A549 (cell line): Measurements from ENCODE around the gene GPR18. TPM values are rescaled to one million over a fixed set of nuclear protein-coding genes. Genes with fewer than 3 reads are reported as not detected.
"Not testable (repeated sequence)": the region's sequence is repeated elsewhere in the genome, so short reads cannot be mapped to it uniquely, and the experiment has no call there.

Experiments used
- ATAC-seq, 2 experiments: fragments of 200-7000 bp in 1 of 2; fragments of >200 bp in 1 of 2; cut with Nextera tagmentation in 1 of 2; cut with Tn5 transposase in 1 of 2; 3 replicates each; pipeline versions ENCODE4 v1.8.0 to v1.9.1; 2018 to 2020; ENCODE audit warnings: mild to moderate bottlenecking in 1 of 2, moderate library complexity in 1 of 2
- CTCF ChIA-PET: fragments of 300-600 bp; sonication (Branson Sonifier 250); formaldehyde crosslinking; extraction: SDS; loops from one replicate; lab custom pipeline; 2021; ENCODE audit warnings: antibody characterized with exemption, inconsistent platforms; lab: Yijun Ruan, JAX
- POLR2A ChIA-PET: fragments of 350-600 bp; formaldehyde crosslinking; extraction: SDS; loops from one replicate; lab custom pipeline; 2021; ENCODE audit warnings: antibody characterized with exemption, inconsistent platforms; lab: Yijun Ruan, JAX
- DNase-seq, 2 experiments: peaks; one replicate each; pipeline versions ENCODE4 v3.0.0 to v3.0.0-alpha.2; 2011 to 2016; ENCODE audit warnings: low read depth in 1 of 2, low spot score in 1 of 2
- FAIRE-seq: peaks from 2 replicates; lab custom pipeline; 2011; peaks lifted over from hg19 to GRCh38; lab: Jason Lieb, UNC
- H3K27ac ChIP-seq, 2 experiments: fragments of >200 bp; sonication (Bioruptor Twin); formaldehyde crosslinking; 3 replicates each; pipeline ENCODE4 v1.5.1; 2016 to 2017
- H3K4me1 ChIP-seq: fragments of >200 bp; sonication (Bioruptor Twin); formaldehyde crosslinking; 3 replicates; pipeline ENCODE4 v1.6.1; 2016
- H3K4me2 ChIP-seq: fragments of >200 bp; sonication (Bioruptor Twin); formaldehyde crosslinking; 3 replicates; pipeline ENCODE4 v1.6.1; 2016
- H3K4me3 ChIP-seq: fragments of >200 bp; sonication (Bioruptor Twin); formaldehyde crosslinking; 3 replicates; pipeline ENCODE4 v1.5.1; 2016
- H3K9me3 ChIP-seq: fragments of >200 bp; sonication (Bioruptor Twin); formaldehyde crosslinking; 3 replicates; pipeline ENCODE4 v1.6.1; 2016
- CBX2 ChIP-seq: fragments of 200-600 bp; sonication (generic); IDR thresholded peaks from 2 replicates; pipeline ENCODE4 v1.6.1; 2016; ENCODE audit warnings: low read depth, mild to moderate bottlenecking, borderline replicate concordance
- CHD4 ChIP-seq: fragments of 200-600 bp; sonication (generic); IDR thresholded peaks from 2 replicates; pipeline ENCODE4 v1.6.1; 2016; ENCODE audit warnings: antibody characterized with exemption, mild to moderate bottlenecking, borderline replicate concordance
- EHMT2 ChIP-seq: fragments of 200-600 bp; sonication (generic); IDR thresholded peaks from 2 replicates; pipeline ENCODE4 v1.6.1; 2016; ENCODE audit warnings: antibody characterized with exemption, low read depth, mild to moderate bottlenecking, moderate library complexity
- FOSB ChIP-seq: fragments of 250-450 bp; sonication (Bioruptor Pico); IDR thresholded peaks from 2 replicates; pipeline ENCODE4 v1.5.0; 2020; ENCODE audit warnings: mild to moderate bottlenecking, moderate library complexity
- GATA3 ChIP-seq: IDR thresholded peaks from 2 replicates; pipeline ENCODE4 v1.6.1; 2012; ENCODE audit warnings: borderline replicate concordance
- HOXB13 ChIP-seq: fragments of 250-450 bp; sonication (Bioruptor Pico); IDR thresholded peaks from 2 replicates; pipeline ENCODE4 v1.5.0; 2020; ENCODE audit warnings: low read depth, mild to moderate bottlenecking, moderate library complexity
- JUN ChIP-seq, 2 experiments: fragments of >200 bp; sonication (Bioruptor Twin); formaldehyde crosslinking; IDR thresholded peaks; 2 replicates in 1 of 2; 3 replicates in 1 of 2; pipeline ENCODE4 v1.6.1; 2016 to 2017
- KDM1A ChIP-seq: fragments of 200-600 bp; sonication (generic); IDR thresholded peaks from 2 replicates; pipeline ENCODE4 v1.6.1; 2016; ENCODE audit warnings: low read depth, mild to moderate bottlenecking
- MAZ ChIP-seq: fragments of 150-350 bp; IDR thresholded peaks from 2 replicates; pipeline ENCODE4 v1.6.1; 2014; ENCODE audit warnings: antibody characterized with exemption, low read depth, low read length, borderline replicate concordance
- NPAS2 ChIP-seq: fragments of 250-450 bp; sonication (Bioruptor Pico); IDR thresholded peaks from 2 replicates; pipeline ENCODE4 v1.8.0; 2022; ENCODE audit warnings: mild to moderate bottlenecking, moderate library complexity, borderline replicate concordance
- NR3C1 ChIP-seq: fragments of >200 bp; sonication (Bioruptor Twin); formaldehyde crosslinking; IDR thresholded peaks from 3 replicates; pipeline ENCODE4 v1.6.1; 2017
- POLR2A ChIP-seq: IDR thresholded peaks from 2 replicates; pipeline ENCODE4 v1.6.1; 2012; ENCODE audit warnings: mild to moderate bottlenecking, low read length
- RARB ChIP-seq: fragments of 250-450 bp; sonication (Bioruptor Pico); IDR thresholded peaks from 2 replicates; pipeline ENCODE4 v1.8.0; 2021; ENCODE audit warnings: mild to moderate bottlenecking, moderate library complexity
- RCOR1 ChIP-seq: fragments of 150-350 bp; IDR thresholded peaks from 2 replicates; pipeline ENCODE4 v1.6.1; 2014; ENCODE audit warnings: antibody characterized with exemption, low read length, low read depth
- SMC3 ChIP-seq: fragments of >200 bp; sonication (Bioruptor Twin); formaldehyde crosslinking; IDR thresholded peaks from 3 replicates; pipeline ENCODE4 v1.6.1; 2018; ENCODE audit warnings: inconsistent platforms
- TP53 ChIP-seq: fragments of 250-450 bp; sonication (Bioruptor Pico); IDR thresholded peaks from 2 replicates; pipeline ENCODE4 v1.5.0; 2021; ENCODE audit warnings: mild to moderate bottlenecking, moderate library complexity
- ZNF302 ChIP-seq: fragments of 250-450 bp; sonication (Bioruptor Pico); IDR thresholded peaks from 2 replicates; pipeline ENCODE4 v1.9.0; 2021; ENCODE audit warnings: inconsistent platforms, mild to moderate bottlenecking, moderate library complexity
- WGBS: methylation state at CpG from one replicate; pipeline ENCODE4 v1.1.6; 2017; ENCODE audit errors: missing lambda C conversion rate; 5-methylcytosine and 5-hydroxymethylcytosine counted together
- polyA plus RNA-seq, 4 experiments: library from polyadenylated mRNA; depleted of rRNA in 3 of 4; stranded (reverse); fragments of >200 nt; fragmentation: RNase III in 1 of 4; extraction: RNeasy Plus Mini Kit Qiagen cat#74134 plus additional on column Dnase treatment in 1 of 4; gene quantifications; 2 replicates in 3 of 4; 3 replicates in 1 of 4; pipeline ENCODE4 v1.2.3, GENCODE V29; 2011 to 2017
- TF ChIP-seq, protein P1 (sequence below): fragments of 250-450 bp; sonication (Bioruptor Pico); IDR thresholded peaks from 2 replicates; pipeline ENCODE4 v1.5.0; 2020; ENCODE audit warnings: low read depth, mild to moderate bottlenecking, moderate library complexity
- TF ChIP-seq, protein P2 (sequence below): IDR thresholded peaks from 2 replicates; pipeline ENCODE4 v1.6.1; 2012; ENCODE audit warnings: low read depth, borderline replicate concordance
- TF ChIP-seq, protein P3 (sequence below): IDR thresholded peaks from 2 replicates; pipeline ENCODE4 v1.6.1; 2012

The GPR18 gene
- polyA plus RNA-seq, 2 of the 4 experiments (the other 2 are of a cell fraction), result not detected

DNA sequence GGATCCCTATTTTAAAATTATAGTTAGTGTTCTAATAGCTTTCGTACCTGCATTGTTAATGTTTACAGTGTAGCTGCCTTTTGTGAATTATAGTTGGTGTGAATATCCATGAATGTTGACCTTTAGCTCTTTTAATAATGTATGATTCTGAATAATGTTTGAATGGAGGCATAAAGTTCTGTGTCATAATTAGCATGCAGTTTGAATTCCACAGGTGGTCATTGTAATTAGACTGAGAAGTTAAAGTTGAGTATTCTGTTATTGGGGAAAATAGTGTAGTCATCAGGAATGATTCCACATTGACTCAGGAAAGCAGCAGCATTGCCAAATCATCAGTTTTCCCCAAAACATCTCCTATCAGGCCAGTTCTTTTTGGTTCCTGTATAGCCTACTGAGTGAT, 12.1 kb downstream of the GPR18 start:
- Histone ChIP-seq H3K9me3 (no peaks in the 10 kb centered on the region), H3K4me2 (no peak overlapping the region), H3K4me3 (no peak overlapping the region), H3K27ac (no peak overlapping the region), H3K4me1 (no peaks in the 10 kb centered on the region)
- TF ChIP-seq MAZ (no peak), EHMT2 (no peak), NPAS2 (CRISPR knock-in tag) (no peak), GATA3 (no peak), KDM1A (no peak), POLR2A (no peak)
- TF ChIP-seq, protein P1, sequence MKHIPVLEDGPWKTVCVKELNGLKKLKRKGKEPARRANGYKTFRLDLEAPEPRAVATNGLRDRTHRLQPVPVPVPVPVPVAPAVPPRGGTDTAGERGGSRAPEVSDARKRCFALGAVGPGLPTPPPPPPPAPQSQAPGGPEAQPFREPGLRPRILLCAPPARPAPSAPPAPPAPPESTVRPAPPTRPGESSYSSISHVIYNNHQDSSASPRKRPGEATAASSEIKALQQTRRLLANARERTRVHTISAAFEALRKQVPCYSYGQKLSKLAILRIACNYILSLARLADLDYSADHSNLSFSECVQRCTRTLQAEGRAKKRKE (CRISPR knock-in tag), result no peak
- TF ChIP-seq, protein P2, sequence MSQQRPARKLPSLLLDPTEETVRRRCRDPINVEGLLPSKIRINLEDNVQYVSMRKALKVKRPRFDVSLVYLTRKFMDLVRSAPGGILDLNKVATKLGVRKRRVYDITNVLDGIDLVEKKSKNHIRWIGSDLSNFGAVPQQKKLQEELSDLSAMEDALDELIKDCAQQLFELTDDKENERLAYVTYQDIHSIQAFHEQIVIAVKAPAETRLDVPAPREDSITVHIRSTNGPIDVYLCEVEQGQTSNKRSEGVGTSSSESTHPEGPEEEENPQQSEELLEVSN, result no peak
- TF ChIP-seq, protein P3, sequence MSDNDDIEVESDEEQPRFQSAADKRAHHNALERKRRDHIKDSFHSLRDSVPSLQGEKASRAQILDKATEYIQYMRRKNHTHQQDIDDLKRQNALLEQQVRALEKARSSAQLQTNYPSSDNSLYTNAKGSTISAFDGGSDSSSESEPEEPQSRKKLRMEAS, result no peak
- ATAC-seq (no peak), FAIRE-seq (no peak), DNase-seq (no peak)
- ChIA-PET CTCF (interaction anchor here (0.6 to 0.9 kb wide), 2 partner anchors 20 to 926 kb away, joined by 3 read pairs; no protein-coding TSS in a partner anchor), POLR2A (no interaction called here)
- WGBS, result 92% methylated on average over 1 of the region's 1 CpG

DNA sequence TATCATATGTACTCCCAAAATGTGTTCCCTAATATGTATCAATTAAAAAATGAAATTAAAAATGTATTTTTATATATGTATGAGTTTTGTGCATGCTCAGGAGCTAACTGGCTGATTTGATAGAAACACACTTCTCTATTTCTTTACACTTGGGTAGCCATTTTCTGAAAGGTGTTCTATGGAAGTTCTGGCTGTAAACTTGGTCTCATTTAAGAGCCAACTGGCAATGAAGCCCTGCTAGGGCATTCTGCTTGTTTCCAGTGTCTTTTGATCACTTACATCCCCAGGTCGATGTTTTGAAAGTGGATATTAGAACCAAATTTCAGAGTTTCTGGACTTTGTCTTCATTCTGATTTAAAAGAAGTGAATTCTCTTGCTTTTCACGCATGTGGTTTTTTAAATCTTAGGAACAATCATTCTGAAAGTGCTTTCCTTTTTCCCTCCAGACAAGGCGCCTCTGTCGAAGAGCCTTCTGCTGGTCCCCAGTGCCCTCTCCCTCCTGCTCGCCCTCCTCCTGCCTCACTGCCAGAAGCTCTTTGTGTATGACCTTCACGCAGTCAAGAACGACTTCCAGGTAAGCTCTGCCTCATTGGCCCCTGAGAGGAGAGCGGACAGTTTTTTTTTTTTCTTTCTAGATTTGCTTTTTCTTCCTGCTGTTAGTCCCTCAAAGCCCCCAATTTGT, 20.1 kb downstream of the GPR18 start:
- no peak for ATAC-seq
- FAIRE-seq, result no peak
- no peak for TF ChIP-seq CBX2
- no peak for TF ChIP-seq HOXB13 (CRISPR knock-in tag)
- TF ChIP-seq RCOR1, result no peak
- no peak for DNase-seq
- Histone ChIP-seq H3K9me3 (no peaks in the 10 kb centered on the region), H3K4me3 (no peak overlapping the region), H3K27ac (no peak overlapping the region), H3K4me2 (no peak overlapping the region), H3K4me1 (no peaks in the 10 kb centered on the region)
- POLR2A ChIA-PET, result no interaction called here
- CTCF ChIA-PET, result interaction anchor here (0.7 kb wide), 1 partner anchor 61 kb away, joined by 3 read pairs; no protein-coding TSS in a partner anchor
- 95% methylated on average over 8 of the region's 8 CpGs for WGBS

DNA sequence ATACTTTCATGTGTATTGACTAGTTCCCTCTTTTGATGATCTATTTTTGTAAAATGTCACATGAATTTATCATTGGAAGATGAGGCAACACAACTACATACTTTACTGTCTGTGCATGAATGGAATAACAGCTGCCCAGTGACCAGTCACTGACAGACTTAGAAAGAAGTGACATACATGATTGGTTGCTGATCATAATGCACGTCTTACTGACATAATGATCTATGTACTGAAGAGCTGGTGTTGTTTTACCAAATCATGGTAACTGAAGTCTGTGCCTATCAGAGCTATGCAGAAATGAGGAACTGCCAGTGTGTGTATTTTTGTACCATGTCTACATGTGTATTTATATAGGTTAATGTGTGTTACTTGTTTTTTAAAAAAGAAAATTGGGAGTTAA, 26.5 kb downstream of the GPR18 start:
- ChIA-PET POLR2A (no interaction called here), CTCF (interaction anchor here (0.7 to 2.2 kb wide), 3 partner anchors 38 to 55 kb away, joined by 3 to 8 read pairs (median 6); no protein-coding TSS in a partner anchor)
- FAIRE-seq (no peak), ATAC-seq (no peak), DNase-seq (no peak)
- TF ChIP-seq TP53 (CRISPR knock-in tag) (no peak), KDM1A (no peak)
- Histone ChIP-seq H3K4me1 (0 out of 3 replicates have a peak, but pooled peaks cover 6% of the 10 kb centered on the region), H3K9me3 (no peaks in the 10 kb centered on the region), H3K4me3 (no peak overlapping the region), H3K4me2 (no peak overlapping the region), H3K27ac (no peak overlapping the region)
- WGBS, result 87% methylated on average over 1 of the region's 1 CpG

DNA sequence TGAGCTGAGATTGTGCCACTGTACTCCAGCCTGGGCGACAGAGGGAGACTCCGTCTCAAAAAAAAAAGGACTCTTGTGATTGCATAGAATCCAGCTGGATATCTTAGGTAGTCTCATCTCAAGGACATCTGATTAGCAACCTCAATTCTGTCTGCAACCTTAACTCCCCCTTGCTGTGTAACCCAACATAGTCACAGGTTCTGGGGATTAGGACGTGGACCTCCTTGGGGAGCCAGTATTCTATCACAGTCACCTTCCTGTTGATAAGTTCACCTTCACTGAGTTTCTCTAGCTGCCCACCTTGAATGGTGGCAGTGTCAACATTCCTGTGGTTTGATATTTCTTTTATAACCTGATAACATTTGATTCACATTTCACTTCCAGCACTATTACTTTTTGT, 27.2 kb downstream of the GPR18 start:
- no peak overlapping the region for H3K4me2 ChIP-seq
- TF ChIP-seq NPAS2 (CRISPR knock-in tag) (no peak), CHD4 (no peak), SMC3 (no peak), FOSB (CRISPR knock-in tag) (no peak), KDM1A (no peak), RARB (CRISPR knock-in tag) (no peak), EHMT2 (no peak), NR3C1 (no peak), HOXB13 (CRISPR knock-in tag) (no peak), ZNF302 (CRISPR knock-in tag) (no peak), JUN (IDR thresholded peaks at IDR 0.05) (no peak)
- WGBS, result 100% methylated on average over 3 of the region's 3 CpGs
- DNase-seq (no peak), FAIRE-seq (no peak), ATAC-seq (no peak)
- no peaks in the 10 kb centered on the region for H3K9me3 ChIP-seq
- no peak overlapping the region for H3K27ac ChIP-seq
- ChIA-PET POLR2A (no interaction called here), CTCF (interaction anchor here (0.7 to 2.2 kb wide), 3 partner anchors 35 to 55 kb away, joined by 3 to 8 read pairs (median 4); no protein-coding TSS in a partner anchor)
- no peak overlapping the region for H3K4me3 ChIP-seq
- H3K4me1 ChIP-seq, result 0 out of 3 replicates have a peak, but pooled peaks cover 6% of the 10 kb centered on the region

DNA sequence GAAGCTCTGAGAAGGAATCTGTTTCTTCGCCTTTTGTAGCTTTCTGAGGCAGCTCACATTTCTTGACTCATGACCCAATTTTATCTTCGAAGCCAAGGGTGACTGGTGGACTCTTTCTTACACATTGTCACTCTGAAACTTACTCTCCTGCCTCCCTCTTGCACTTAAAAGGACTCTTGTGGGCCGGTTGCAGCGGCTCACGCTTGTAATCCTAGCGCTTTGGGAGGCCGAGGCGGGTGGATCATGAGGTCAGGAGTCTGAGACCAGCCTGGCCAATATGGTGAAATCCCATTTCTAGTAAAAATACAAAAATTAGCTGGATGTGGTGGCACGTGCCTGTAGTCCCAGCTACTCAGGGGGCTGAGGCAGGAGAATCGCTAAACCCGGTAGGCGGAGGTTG, 27.6 kb downstream of the GPR18 start:
- H3K9me3 ChIP-seq, H3K27ac ChIP-seq, H3K4me1 ChIP-seq, FAIRE-seq, POLR2A ChIA-PET, ATAC-seq, H3K4me2 ChIP-seq, H3K4me3 ChIP-seq, DNase-seq: not testable (repeated sequence)
- WGBS, result 93% methylated on average over 12 of the region's 12 CpGs
- CTCF ChIA-PET, result interaction anchor here (1.1 to 1.7 kb wide), 2 partner anchors 10 to 36 kb away, joined by 3 to 4 read pairs; no protein-coding TSS in a partner anchor
